Nephron progenitor cell (in vitro differentiated cells): ENCODE results near the gene DEFB112.

Experiments used
- DNase-seq: peaks from one replicate; pipeline ENCODE4 v3.0.0; 2021
- H3K27ac Mint-ChIP-seq: 2 replicates; pipeline ENCODE4 v1.8.0; 2021; ENCODE audit warnings: mild to moderate bottlenecking, moderate library complexity, mixed read lengths
- H3K27me3 Mint-ChIP-seq: 2 replicates; pipeline ENCODE4 v1.8.0; 2021; ENCODE audit warnings: mild to moderate bottlenecking, low read depth, mixed read lengths; ENCODE audit not compliant: poor library complexity
- H3K36me3 Mint-ChIP-seq: 2 replicates; pipeline ENCODE4 v1.8.0; 2021; ENCODE audit warnings: low read depth, mixed read lengths
- H3K4me1 Mint-ChIP-seq: 2 replicates; pipeline ENCODE4 v1.8.0; 2021; ENCODE audit warnings: mixed read lengths
- H3K4me3 Mint-ChIP-seq: 2 replicates; pipeline ENCODE4 v1.8.0; 2021; ENCODE audit warnings: mild to moderate bottlenecking, moderate library complexity, mixed read lengths
- H3K9me3 Mint-ChIP-seq: 2 replicates; pipeline ENCODE4 v1.8.0; 2021; ENCODE audit warnings: mild to moderate bottlenecking, moderate library complexity, mixed read lengths
- CTCF ChIP-seq: fragments of 200-600 bp; sonication (generic); IDR thresholded peaks from 2 replicates; pipeline ENCODE4 v1.5.0; 2021; ENCODE audit warnings: antibody characterized with exemption

Gene DEFB112

DNA sequence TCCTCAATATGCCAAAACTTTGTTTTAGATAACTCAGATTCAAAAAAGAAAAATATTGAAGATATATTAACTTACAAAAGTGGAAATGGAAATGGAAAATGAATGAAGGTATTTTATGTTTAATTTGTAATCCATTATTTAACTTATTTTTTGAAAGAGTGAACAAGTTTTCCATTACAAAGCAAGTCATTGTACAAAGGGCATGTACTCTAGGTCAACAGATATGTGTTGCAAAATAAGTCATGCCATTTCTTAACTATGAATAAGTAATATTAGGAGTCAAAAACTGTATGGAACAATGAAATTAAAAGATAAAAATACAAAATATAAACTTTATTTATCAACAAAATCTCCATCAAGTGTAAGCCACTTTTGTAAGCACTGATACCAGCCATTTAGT is 54.5 kb downstream of the DEFB112 start:
- Mint-ChIP-seq H3K4me1 (no peaks in the 10 kb centered on the region), H3K27ac (no peak overlapping the region), H3K27me3 (no peaks in the 10 kb centered on the region), H3K36me3 (no peaks in the 10 kb centered on the region), H3K4me3 (no peak overlapping the region), H3K9me3 (no peaks in the 10 kb centered on the region)
- no peak for TF ChIP-seq CTCF
- DNase-seq: no peak
